HG02938 (cell line): ENCODE measurements around the gene AFF2.

Source experiments
- ATAC-seq: cut with Tn5 transposase; IDR thresholded peaks from one replicate; pipeline ENCODE4 v1.9.1; 2021; ENCODE audit warnings: mild to moderate bottlenecking, moderate library complexity; ENCODE audit not compliant: unreplicated experiment

Gene AFF2

DNA sequence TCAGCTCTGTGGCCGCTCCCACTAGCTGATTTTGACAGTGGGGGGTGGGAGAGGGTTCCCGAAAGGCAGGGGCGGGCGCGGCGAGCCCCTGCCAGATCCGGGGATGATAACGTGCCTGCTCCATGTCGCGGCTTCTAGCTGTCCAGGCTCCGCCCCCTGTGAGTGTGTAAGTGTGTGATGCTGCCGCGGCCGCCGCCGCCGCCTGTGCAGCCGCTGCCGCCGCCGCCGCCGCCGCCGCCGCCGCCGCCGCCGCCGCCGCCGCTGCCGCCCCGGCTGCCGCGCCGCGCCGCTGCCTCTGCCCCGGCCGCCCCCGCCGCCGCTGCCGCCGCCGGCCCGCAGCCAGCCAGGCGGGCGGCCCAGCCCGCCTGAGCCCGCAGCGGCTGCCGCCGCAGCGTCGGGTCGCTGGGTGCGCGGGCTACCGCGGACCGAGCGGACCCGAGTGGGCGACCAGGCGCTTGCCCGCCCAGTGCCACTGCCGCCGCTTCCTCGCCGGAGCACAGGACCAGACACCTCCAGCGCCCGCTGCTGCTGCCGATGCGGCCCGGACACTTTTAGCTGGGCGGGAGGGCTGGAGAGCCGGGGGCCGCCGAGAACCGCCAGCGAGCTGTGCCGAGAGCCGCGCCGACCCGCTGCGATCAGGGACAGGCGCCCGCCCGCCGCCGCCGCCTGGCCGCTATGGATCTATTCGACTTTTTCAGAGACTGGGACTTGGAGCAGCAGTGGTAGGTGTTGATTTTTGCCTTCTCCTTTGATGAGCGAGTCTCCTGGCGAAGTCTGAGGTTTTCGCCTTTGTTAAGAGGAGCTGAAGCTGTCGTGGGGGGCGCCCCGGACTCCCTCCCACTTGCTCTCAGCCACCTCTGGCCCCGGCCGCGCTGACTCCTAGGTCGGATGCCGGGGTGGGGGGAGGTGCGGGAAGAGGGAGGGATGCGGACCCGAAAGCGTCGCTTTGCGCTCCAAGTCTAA lies at the start of gene AFF2:
Gene AFF2 (plus strand): TSS at position 195 of the 963 bp plus-strand sequence. CDS start 481 bp downstream, at position 676.
- peak; percentile 52 for ATAC-seq

DNA sequence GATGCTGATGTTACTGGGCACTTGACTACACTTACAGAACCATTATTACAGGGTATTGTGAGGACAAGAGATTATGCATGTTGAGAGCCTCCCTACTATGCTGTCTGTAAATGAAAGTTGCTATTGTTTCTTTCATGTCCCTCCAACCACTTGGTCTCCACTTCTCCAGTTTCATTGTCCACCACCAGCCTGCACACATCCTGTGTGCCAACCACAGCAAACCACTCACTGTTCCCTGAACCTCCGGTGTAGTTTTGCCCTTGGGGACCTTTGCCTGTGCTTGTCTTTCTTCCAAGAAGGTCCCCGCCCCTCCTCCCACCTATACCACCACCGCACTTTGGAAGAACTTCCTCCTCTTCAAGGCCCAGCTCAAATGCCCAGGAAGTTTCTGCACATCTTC lies 43.1 kb upstream of the AFF2 start:
- ATAC-seq, result peak; percentile 36

DNA sequence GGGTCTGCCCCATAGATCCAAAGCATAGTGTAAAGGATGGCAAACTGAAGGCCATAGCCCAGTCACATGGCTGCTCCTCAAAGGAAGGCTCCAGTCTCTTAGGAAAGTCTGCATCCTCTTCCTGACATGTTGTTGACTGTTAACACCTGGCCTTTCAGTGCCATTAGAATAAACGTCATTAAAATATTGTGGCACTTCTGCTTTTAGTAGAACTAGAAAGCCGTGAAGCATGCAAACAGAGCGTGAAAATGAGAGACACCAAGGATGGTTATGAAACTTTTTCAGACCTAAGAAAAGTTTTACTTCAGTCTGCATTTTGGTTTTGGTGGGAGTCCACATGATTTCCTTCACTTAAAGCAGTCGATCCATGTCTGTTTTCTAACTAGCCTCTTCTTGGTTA lies 41.1 kb upstream of the AFF2 start:
- peak; percentile 91 for ATAC-seq

DNA sequence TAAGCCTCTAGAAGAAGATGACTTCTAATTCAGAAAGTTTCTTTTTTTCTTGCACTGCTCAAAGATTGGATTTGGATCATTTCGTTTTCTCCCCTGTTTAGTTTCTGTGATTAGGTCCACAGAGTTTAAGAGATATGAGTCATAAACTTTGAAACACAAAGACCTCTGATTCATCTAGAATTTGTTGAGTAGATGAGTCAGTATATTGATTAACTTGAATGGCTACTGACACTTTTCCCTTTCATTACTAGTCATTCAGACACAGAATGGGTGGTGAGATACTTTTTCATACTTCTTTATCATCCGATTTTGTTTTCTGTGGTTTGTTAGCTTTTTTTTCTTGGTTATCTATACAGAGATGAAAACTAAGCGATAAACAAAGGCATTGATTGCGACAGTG lies 34.1 kb upstream of the AFF2 start:
- ATAC-seq, result peak; percentile 98

DNA sequence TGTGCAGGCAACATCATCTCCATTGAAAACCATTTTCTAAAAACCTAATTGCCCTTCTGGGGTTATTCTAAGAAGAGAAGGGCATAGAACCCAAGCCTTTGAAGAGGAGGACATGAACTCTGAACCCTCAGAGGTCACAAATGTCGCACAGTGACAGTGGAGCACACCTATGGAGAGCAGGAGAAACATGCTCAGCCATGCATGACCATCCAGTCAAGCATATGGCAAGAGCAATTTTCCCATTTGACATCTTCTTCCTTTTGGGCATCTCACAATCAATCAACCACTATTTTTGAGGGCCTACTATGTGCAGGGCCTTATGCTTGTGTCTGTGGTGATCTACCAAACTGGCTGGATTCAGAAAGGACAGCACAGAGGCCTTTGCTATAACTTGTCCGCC lies 30.1 kb upstream of the AFF2 start:
- ATAC-seq, result no peak

DNA sequence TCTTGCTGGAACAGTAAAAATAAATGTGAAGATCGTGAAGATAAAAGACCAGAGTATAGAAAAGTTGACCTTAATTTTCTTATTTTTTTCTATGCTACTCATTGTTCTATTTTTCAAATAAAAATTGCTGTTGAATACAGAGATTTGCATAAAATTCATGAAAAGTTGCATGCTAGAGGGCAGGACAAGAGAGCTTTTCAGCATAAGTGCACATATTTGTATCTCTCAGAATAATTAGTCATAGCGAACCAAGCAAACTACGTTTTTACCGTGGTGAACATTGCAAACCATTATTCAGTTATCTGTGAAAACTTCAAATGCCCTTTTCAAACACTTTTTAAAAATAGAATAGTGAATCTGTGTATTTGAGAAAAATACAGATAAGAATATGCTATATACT lies 26.4 kb upstream of the AFF2 start:
- ATAC-seq, result no peak

DNA sequence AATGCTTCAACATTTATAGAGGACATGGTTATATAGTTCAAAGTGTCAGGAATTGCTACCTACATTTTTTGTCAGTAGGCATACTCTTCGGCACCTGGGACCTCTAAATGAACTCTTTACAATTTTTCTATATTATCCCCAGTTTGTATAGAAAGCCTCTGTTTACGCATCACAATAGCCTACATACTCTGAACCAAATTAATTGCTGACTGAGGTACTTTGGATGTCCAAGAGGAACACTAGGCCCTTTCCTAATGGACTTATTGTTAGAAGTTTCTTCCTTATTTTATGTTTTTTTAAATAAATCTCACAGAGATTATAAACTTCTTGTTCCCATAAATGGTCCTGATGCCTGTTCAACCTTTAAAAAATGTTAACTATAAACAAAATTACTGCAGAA lies 8.4 kb upstream of the AFF2 start:
- ATAC-seq, result no peak

DNA sequence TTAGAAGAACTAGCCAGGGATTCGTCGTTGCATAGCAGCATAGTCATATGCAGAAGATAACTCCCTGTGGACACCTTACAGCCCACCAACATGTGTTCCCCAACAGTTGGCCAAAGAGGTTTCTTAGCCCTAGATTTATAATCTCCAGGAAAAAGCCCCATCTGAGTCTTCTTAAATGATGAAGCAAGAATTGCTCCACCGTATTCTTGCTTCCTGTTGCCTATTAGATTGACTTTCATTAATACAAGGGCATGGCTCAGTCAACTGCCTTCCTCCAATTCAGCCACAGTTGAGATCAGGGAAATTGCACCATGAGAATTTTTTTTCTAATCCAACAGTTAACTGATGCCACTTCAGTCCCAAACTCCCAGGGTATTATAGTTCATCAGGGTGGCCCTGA lies 5.2 kb upstream of the AFF2 start:
- ATAC-seq, result no peak

DNA sequence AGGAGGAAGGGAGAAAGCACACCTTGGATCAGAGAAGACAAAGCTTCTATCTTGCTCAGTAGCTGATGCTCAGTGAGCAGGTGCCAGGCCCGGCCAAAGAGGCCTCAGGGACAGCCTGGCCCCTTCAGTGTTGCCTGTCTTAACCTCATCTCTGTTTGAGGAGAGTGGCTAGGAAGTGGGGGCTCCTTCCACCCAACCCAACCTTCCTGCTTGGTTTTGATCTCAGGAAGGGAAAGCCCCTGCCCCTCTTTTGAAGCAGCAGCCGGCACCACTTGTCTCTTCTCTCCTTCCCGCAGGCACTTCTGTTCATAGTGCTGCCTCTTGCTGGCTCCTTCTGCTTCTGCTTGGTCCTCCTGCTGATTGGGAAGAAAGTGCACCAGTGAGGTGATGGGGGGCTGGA lies 2.4 kb upstream of the AFF2 start:
- ATAC-seq, result no peak

DNA sequence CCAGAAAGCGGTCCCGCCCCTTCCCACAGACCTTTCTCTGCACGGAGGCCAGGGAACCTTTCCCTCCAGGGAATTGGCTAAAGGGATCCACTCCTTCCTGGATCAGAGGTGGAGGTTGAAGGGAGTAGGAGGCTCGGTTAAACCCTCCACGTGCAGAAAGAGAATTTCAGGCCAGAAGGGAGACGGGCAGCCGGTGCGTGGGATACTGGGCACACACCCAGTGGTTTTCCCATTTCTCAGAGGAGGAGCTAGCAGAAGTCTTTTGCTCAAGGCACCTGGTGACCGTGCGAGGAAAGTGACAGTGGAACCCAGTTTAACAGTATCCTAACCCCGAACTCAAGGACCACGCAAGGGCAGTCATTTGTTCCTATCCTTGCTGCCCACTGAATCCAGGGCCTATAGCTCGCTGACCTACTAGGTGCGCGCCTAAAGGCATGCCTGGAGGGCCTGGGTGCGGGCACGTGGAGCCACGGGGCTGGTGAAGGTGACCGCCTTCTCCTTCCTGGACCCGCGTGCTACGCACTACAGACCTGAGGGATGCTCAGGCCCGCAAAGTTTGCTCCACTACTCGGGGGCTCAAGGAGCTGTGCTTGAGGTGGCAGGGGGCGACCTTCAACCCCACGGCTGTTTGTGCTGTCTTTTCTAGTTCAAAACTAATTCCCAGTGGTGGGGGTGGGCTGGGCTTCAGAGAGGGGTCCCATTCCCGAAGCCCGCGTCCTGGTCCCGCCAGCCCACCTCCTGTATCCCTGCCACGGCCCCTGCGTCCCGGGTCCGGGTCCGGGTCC lies 587 bp upstream of the AFF2 start:
- ATAC-seq, result no peak

DNA sequence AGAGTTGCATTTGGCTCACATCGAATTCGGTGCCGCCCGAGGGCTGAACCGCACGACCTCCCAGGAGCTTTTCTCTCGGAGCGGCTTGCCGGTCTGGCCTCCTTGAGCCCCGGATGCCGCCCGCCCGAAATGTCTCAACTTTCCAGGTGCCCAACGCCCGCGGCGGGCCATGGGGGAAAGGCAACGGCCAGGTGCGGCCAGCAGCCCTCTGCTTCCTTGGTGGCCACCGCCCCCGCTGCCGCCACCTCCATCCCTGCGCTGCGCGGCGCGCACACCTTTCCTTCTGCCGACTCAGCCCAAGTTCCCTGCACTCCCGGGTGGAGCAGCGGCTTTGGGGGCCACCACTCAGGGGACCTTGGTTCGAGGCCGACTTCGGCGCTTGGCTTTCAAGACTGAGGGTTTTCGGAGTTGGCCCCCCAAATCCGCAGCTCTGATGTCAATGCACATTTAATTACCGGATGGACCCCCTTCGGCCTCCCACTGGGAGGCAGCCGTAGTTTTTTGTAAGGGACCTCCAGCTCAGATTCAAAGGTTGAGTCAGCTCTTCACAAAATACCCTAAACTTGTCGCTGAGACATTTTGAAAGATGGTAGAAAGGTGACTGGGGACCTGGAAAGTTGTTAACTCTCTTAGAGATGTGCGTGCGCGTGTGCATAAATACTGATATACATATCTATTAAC lies 1.1 kb downstream of the AFF2 start:
- no peak for ATAC-seq

DNA sequence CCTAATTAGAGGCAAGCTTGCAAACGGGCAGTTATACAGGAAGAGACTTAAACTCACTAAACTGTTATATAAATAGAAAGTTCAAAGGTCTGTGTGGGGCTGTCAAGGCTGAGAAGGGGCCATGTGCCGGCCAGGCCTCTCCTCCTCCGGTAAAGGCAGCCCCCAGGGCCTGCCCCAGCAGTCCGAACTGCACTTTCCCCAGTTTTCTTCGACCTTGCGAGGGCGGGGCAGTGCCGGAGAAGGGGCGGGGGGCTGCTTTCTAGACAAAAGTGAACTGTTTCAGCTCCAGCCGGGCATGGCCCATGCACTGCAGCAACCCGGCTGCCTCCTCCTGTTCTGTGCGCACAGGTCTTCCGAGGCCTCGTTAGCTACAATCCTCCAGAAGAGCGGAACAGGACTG lies 4.1 kb downstream of the AFF2 start:
- ATAC-seq, result no peak

DNA sequence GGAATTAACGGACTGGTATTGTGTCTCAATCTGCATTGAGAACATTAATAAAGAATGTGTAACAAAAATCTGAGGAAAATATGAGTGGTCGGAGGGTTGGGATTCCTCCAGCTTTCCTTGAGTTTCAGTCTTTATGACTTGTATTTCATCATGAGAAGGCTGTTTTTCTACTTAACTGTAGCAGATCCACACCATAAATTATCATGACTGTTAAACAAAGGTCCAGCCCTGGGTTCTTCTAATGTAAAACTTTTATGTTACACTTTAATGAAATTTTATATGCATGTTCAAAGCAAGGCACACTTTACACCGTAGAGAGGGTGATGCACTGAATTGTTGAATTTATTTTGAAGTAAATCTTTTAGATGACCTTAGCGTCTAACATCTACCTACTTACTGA lies 7.0 kb downstream of the AFF2 start:
- no peak for ATAC-seq

DNA sequence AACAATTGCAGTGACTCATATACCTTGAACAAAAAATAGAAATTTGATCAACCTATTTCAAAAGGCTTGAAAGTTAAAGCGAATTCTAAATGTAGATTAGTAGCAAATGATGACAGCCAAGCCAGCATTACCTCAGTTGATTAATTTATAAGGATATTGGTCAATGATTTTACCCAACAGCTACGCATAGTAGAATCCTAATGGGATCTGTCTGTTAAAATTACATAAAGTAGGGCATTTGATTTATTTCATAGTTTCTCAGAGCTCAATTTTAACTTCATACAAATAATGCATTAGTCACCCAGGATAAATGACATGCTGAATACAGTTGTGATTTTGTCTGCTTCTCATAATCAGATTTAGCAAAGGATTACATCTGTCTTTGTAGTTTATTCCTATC lies 12.0 kb downstream of the AFF2 start:
- ATAC-seq, result no peak

DNA sequence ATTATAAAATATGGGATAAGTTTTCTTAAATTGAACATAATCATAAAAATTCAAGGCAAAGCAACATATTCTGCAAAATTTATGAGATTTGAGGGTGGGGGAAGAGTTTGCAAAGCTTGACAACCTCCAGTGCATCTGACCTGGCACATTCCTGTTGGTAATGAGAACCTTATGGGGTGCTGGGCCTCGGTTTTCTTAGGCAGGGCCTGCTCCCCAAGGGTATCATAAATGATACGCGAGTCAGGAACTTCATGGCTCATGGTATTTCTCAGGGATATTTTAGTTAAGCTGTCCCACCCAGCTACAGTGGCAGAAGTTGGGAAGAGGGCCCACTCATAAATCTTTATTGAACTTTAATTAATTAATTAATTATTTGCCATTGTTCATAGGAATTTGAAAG lies 13.2 kb downstream of the AFF2 start:
- no peak for ATAC-seq

DNA sequence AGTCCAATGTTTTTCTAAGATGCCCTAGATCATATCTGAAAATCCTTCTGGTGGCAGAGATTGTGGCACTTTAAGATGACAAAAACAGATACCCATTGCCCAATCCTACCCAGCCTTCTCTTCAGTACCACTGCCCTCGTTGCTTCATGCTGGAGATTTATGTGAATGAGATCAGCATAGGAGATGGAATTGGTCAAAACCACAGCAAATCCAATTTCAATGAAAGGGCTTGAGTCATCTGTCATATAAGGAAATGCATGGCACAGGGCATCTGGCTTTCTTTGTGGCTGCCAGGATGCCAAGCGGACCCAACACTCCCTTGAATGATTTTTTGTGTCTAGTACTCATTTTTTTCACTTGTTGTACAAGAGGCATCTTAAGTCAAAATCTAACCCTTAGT lies 16.8 kb downstream of the AFF2 start:
- ATAC-seq, result no peak

DNA sequence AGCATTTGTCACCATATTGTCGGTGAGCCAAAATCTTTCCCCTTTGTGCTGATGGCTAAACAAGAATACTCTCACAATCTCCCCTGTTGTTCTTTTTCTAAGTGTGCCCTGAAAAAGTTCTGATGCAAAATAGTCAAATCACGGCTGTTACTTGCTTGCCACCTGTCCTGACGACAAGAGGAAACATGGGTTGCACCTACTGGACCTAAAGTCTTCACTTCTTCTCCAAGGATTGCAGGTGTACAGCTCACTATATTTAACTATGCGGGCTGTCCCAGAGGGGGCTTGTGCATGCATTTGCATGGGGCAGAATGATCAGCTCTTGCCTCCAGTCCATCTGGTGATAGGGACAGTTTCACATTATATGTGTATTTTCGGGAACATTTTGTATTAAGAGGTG lies 21.6 kb downstream of the AFF2 start:
- ATAC-seq, result no peak

DNA sequence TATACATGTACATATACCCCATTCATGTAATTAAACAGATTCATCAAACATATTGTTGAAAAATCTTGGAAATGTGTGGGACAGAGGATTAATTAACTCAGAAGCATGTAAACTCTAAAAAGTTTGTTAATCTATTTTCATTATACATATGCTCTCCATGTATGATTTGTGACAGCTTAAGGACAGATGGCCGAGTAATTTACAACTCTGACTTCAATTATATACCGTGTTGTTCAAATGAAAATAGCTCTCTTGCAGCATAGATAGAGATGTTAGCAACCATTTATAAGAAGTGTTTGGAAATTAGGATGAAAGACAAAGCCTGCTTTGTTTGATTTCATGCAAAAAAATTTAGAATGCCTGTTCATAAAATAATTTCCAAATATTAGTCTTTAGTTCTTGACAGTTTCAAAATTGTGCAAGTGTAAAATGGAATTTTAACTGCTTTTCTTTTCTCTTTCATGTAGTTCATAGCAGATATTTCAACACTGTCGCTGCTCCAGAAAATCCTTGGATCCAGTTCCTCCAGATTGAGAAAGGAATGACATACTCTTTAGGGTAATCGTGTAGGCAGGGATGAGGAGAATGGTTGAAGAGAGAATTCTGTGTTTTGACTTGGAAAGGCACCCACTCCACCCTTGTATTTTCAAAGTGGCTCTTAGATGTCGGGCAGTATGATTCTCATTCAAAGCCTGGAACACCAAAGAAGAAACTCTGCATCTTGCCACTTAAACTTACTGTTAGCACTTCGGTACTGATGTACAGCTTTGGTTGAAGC lies 23.1 kb downstream of the AFF2 start:
- no peak for ATAC-seq

DNA sequence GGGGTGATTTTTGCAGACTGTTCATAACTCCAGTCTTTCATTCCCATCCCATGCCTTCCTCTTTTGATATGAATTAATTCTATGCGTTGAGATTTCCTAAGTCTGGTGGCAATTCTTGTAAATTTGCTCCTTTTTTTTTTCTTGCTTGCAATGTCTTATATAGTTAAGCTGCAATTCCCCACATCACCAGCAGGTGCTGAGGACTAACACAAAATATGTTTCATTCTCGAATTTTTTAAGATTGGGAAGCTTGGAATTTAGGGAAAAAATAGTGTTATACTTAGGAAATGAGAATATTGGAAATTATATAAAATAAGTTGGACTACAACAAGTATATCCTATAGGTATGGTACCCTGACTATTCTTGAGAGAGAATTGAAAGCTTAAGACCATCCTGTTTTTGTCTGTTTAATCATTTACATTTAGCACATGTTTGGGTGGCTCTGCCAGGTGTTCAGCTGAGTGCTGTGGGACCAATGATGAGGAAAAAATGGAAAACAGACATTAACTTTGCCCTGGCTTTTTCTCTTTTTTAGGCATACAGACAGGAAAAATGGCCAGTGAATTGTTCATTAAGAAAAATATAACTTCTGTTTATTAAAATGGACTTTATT lies 30.2 kb downstream of the AFF2 start:
- no peak for ATAC-seq

DNA sequence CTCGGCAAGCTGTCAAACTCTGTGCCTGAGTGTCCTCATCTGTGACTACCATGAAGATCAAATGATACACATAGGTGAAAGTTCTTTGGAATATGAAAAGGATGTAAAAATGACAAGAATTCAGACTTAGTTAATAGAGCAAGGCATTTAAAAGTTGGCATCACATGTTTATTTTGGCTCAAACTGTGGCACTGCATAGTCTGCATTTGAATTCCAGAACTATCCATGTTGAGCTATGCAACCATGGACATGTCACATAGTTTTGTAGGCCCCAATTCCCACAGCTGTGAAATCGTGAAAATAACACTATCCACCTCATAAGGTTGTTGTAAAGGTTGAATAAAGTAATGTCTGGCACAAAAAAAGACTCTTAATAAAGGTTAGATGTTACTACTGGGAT lies 33.9 kb downstream of the AFF2 start:
- ATAC-seq, result no peak
